NCI-H146 treated with DMSO at 0.1 percent for 48 hours (cell line): Measurements from ENCODE around the gene CEP128.

Source experiments
- DNase-seq: peaks from one replicate; lab custom pipeline; 2025; ENCODE audit not compliant: unreplicated experiment; lab: John Stamatoyannopoulos, UW

CEP128 gene

DNA sequence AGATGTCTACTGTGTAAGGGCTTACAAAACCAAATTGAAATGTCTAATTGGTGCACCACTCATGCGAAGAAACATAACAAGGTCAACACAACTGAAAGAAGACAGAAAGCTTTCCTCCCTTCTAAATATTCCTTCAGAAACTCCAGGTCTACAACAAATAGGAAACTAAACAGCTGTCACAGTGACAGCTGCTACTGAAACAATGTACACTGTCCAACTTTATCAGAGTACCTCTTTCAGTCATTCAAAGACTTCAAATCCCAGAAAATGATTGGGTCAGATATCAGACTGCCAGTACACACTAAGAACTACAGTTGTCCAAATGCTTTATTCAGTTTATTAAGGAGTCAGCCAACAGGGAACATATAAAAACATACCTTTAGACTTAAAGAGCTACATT lies 35.2 kb downstream of the CEP128 start:
- no peak for DNase-seq

DNA sequence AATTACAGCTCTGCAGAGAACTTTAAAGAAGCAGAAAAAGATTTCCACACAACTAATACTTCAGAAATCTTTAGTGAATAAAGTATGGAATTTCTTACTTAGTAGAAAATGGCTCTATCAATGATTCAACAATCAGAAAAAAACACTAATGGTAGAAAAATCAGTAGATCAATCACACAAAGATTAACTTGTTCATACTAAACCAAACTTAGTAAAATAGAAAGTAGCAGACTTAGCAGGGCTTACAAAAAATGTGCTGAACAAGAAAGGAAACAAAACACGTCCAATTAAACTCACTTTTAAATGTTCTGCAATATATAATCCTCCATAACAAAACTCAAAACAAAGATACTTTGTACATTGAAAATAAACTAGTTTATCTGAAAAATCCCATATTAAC lies 38.9 kb downstream of the CEP128 start:
- no peak for DNase-seq

DNA sequence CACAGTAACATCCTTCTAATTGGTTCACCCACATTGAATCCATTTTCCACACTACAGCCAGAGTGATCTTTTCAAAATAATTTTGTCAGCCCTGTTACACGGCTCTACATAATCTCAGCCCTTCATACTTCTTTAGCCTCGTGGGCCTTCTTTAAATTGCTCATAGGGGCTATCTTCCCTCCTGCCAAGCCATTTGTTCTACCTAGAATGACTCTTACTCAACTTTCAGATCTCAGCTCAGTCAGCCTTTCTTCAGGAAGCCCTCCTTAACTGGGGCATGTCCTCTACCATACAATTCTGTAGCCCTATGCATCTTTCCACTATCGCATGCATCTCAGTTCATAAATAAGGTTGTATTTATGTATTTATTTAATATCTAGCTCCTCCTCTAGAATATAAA lies 39.7 kb downstream of the CEP128 start:
- no peak for DNase-seq

DNA sequence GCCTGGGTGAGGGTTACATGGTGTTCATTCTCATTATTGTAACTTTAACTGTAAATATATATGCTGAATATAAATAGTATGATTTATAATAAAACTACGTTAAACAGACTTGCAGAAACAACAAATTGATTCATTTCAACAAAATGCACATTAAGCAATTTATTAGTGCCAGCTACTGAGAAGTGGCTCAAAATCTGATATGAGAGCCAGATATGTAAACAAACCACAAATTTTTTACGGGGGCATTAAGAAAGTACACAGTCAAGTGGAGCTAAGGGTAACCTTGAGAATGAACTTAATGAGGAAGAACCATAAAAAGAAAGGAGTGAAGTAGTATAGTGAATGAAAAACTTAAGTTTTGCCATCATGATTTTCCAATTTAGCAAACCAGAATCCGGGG lies 40.3 kb downstream of the CEP128 start:
- DNase-seq, result no peak

DNA sequence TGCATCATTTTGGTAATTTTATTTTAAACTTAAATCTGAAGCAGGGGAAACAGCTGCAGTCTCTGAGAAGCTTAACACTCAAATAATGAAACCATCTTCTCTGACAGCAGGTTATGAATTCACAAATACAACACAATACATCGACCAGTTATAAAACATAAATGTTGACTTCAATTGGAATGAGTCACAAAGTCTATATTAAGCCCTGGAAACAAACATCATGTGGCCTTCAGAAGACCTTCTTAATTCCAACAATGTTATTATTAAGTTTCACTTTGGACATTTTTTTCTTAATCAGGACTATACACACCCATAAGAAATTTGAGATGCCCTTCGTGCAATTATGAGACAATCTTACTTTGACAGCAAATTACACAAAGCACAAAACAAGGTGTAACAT lies 68.9 kb downstream of the CEP128 start:
- no peak for DNase-seq

DNA sequence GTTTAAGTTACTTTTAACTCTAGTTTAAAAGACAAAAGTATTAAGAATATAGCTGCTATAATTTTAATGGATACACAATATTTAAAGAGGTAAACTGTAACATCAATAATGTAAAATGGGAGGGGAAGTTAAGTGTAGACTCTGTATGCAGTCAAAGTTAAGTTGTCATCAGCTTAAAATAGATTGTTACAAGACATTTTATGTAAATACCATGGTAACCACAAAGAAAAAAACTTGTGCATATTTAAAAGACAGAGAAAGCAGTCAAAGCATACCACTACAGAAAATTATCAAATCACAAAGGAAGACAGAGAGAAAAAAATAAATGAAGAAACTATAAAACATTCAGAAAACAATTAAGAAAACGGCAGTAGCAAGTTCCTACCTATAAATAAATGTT lies 73.3 kb downstream of the CEP128 start:
- no peak for DNase-seq

DNA sequence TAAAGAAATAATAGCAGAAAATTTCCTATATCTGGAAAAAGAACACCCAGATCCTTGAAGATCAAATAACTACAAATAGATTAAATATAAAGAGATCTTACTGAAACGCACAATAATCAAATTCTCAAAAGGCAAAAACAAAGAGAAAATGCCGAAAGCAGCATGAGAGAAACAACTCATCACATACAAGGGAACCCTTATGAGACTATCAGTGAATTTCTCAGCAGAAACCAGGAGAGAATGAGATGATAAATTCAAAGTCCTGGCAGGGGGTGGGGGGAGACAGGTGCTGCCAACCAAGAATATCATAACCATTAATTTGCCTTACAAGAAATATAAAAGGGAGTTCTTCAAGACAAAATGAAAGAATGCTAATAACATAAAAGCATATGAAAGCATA lies 73.7 kb downstream of the CEP128 start:
- DNase-seq, result no peak

DNA sequence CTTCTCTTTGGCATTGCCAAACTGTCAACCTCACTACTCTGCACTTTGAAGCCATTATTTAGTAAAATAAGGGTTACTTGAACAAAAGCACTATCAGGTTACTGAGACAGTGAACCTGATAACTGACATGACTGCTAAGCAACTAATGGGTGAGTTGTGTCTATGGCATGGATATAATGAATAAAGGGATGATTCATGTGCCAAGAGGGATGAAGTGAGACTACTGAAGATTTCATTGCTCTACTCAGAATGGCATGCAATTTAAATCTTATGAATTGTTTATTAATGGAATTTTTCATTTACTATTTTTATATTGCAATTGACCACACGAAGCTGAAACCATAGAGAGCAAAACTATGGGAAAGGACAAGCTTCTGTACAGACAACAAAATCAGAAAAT lies 74.4 kb downstream of the CEP128 start:
- no peak for DNase-seq

DNA sequence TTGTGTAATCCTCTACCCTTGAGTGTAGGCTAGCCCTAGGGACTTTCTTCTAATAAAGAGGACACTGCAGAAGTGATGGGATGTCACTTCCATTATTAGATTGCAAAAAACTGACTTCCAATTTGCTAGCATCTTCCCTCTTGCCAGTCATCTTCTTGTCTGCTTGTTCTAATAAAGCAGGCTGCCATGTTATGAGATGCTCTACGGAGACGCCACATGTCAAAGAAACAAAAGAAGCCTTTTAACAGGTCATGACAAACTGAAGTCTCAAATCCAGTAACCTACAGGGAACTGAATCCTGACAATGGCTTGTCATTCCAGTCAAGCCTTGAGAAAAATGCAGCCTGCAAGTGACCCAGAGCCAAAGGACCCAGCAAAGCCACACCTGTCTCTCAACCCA lies 76.0 kb downstream of the CEP128 start:
- DNase-seq, result no peak

DNA sequence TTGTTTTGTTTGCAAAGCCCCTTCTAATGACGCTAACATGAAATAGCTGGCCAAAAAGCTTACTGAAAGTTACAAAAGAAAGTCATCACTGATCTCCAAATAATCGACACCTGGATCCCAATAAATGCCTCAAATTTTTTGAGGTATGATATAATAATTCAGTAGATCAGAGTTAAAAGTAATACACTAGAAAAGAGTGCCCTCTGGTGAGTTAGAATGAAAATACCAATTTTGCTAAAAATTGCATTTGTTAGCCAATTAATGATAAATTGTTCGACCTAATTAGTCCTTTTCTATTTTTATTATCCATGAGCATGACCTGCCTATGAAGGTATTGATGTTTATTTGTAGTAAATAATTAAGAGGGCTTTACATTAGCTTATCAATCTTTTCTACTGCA lies 78.6 kb downstream of the CEP128 start:
- no peak for DNase-seq

DNA sequence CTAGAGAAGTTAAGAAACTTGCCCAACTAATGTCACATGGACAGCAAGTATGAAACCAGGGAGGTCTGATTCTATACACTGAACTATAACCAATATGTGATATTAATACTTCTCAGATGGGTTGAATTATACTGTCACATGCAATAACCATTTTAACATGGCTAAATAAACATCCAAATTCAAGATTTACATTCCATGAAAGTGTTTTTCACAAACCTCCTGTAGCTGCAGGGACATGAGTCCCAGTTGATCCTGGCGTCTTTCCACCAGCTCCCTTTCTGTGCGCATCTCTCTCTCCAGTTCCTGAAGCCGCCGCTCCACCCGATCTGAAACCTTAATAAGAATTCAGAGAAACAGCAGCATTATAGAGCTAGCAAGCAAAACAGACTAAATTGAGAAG lies 79.0 kb downstream of the CEP128 start:
- DNase-seq, result no peak

DNA sequence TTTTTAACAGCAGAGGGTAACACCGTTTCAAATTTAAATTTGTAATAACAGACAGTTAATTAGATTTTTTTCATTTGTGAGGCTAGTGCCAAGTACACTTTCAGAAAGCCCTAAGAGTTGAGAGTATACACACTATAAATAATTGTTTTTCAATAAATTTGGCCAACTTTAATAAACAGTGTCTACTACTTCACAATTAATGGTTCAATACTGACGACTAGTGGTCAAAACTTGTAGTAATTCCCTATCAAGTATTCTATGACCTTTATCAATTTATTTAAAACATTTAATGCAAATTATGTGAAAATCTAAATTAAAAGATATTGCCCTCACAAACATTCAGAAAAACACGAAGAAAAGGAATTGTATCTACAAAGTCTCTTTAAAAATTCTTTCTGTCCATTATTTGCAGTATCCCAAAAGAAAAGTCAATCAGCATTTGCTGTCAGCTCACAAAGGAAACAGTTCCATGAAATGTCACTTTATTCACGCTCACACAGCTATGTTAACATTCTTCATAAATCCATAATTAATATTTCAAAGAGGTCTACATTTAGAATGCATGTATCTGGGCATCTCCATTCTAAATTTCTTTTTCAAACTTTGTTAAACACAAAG lies 91.2 kb downstream of the CEP128 start:
- DNase-seq, result peak; percentile 7

DNA sequence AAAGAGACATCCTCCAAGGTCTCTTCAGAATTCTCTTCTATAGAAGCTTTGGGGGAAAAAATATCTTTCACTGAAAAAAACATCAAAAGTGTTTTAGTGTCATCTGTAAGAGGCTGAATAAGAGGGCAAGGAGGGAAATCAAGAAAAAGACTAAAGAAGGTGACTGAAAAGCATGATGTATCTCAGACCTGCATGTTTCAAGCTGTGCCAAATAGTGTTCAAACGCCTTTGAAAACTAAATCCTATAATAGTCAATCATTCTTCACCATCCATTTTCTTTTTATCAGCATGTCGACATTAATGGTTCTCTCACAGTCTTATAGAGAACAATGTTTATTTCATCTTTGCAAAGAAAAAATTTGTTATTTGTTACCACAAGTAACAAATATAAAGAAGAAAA lies 94.5 kb downstream of the CEP128 start:
- no peak for DNase-seq

DNA sequence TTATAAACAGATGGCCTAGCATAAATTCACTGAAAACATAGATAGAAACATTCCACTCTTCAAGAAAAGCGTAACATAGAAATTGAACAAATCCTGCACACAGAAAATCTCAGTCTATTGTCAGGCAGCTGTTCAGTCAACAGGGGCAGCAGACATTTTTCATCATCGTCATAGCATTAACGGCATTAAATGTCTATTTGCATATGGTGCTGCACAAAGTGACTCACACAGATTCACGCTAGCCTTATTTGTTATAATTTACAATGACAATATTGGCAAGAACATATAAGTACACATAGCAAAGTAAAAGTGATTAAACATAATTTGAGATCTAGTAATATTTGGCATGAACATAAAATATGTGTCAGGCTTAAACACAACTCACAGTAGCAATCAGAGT lies 95.7 kb downstream of the CEP128 start:
- DNase-seq, result no peak

DNA sequence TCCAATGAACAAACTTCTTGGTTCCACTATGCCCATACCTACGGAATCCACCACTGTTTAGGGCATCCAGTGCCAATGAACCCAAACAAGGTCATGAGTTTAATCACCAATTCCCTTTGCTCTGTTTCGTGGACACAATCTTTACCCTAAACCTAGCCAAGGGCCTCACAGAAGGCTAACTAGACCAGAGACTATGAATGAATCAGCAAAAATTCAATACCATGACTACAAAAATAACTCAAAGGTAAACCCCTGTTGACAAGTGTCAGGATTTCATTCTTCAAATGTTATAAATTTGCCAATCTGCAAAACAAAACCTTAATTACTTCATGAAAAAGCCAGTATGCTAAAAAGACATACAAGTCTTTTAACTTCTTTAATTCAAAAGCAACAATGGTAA lies 96.7 kb downstream of the CEP128 start:
- no peak for DNase-seq

DNA sequence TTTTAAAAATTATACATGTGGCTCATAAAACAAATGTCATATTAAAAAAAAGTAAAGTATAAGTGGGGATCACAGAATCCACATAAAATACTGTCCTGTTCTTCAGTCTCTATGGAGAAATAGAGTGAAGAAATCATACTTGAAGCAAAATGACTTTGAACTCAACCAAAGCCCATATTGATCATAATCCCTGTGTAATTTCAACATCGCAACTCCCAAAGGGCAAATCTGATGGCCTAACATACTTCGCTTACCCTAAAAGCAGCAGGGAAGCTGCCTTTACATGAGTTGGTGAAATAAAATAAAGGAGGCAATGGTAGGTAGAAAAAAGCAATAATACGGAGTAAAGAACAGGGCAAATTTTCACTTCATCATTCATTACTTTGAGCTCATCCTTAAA lies 101.8 kb downstream of the CEP128 start:
- DNase-seq, result no peak

DNA sequence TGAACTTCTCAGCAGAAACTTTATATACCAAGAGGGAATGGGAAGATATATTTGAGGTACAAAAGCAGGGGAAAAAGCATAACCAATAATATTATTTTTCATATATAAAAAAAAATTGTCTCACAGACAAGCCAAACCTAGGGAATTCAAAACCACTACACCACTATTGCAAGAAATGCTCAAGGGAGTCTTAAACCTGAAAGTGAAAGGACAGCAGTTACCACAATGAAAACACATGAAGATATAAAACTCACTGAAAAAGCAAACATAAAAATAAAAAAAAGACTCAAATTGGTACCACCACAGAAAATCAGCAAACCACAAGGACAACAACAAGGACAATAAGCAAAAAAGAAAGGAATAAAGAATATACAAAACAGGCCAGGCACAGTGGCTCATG lies 131.9 kb downstream of the CEP128 start:
- DNase-seq, result no peak

DNA sequence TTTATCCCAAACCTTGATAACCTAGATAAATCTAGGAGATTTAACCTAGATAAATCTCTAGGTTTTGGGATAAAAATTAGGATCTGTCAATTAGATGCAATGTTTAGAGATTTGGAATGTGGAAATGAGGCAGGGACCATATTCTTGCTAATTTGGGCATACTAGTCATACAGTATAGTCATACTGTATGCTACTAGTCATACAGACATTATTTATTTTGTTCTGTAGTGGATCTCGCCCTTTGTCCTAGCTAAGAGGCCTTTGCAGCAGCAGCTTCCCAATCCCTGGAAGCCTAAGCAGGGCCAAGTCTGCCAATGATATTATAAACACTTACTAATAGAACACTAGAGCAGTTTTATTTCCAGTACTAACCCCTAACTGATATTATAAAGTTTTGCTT lies 136.4 kb downstream of the CEP128 start:
- no peak for DNase-seq

DNA sequence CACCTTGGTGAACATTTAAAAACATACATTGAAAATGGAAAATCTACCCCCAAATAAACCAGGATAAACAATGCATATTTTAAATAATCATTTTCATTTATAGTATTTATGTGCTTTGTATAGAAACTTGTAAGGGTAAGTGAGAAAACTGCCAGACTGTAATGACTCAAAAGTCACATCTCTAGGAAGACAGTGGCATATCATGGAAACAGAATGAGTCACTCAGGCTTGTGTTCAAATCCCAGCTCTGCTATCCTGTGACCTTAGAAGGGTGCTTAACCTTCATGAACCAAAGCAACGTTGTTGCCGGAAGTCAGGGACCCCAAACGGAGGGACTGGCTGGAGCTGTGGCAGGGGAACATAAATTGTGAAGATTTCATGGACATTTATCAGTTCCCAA lies 142.7 kb downstream of the CEP128 start:
- no peak for DNase-seq

DNA sequence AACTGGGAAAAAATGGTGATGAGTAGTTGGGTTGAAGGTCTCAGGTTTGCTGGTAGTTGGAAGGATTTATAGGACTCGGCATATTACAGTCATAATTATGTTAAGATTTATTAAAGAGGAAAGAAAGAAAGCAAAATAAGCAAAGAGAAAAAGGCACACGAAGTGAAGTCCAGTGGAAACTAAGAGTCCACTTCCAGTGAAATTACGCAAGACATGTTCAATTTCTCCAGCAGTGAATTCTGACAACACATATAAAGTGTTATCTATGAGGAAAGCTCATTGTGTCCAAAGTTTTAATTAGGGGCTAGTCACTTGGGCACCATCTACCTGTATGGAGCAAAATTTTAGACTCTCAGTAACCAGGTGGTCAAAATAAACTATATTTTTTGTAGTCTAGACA lies 143.3 kb downstream of the CEP128 start:
- no peak for DNase-seq

DNA sequence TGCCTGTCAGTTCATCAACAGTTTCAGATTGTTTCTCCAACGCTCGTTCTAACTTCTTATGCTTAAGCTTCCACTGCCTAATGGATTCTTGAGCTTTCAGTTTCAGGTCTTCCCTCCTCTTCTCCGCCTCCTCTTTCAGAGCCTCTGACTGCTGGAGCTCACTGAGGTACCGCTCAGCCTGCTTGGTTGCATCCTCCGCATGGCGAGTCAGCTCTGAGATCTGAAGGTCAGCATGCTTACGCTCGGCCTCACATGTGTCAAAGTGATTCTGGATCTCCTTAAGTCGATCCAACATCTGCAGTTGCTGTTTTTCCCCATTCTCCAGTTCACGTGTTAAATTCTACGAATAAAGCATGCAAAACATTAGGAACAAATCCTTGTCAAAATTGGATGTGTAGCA lies 148.8 kb downstream of the CEP128 start:
- DNase-seq, result no peak

DNA sequence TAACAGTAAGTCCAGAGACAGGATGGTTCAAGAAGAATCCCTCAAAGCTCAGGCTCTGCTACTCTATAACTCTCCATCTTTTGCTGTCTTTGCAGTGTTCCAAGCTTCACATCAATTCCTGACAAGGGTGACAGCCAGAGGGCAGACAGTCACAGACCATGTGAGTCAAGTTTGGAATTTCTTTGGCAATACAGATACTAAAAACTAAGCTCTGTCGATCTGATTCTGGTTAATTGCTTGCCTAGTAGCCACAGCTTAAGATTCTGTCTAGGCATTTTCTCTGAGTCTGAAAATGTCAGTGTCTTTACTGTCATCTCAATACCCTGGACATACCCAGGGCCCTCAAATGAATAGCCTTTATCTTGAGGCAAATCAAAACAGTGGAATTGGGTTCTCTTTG lies 153.7 kb downstream of the CEP128 start:
- no peak for DNase-seq

DNA sequence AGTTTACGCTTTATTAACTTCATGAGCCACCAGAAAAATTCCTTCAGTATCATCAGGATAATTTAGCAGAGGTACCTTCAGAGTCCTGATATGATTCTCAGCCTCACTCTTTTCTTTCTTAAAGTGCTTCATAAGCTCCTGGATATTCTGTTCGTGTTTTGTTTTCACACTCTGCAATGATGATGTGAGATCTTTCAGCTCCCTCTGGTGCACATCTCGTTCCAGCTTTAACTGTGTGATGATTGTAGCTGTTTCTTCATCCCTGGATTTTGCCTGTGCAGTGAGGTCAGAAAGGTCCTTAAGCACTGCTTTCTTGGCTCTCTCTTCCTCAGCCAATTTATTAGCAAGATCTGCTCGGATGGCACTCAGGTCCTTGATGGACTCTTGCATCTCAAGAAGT lies 156.7 kb downstream of the CEP128 start:
- no peak for DNase-seq

DNA sequence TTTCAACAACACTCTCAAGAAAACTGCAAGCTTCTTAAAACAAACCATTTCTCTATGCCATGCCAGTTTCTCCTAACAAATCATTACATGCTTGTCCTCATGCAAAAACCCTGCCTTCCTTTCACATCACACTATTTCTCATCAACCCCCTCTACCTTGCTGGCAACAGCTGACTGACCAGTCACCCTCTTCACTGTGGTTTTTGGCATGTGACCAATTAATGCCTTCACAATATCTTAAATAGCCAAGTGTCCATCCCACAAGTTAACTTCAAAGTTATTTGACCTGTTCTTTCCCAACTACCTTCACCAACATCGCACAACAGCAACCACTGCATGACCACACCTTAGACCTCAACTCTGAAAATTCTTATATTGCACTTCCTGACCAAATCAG lies 159.6 kb downstream of the CEP128 start:
- DNase-seq, result no peak
